GM18868 (cell line): Measurements from ENCODE around the gene ZFYVE16.
"Not testable (repeated sequence)": the region's sequence is repeated elsewhere in the genome, so short reads cannot be mapped to it uniquely, and the experiment has no call there.

ENCODE experiments used
- ATAC-seq: cut with Tn5 transposase; IDR thresholded peaks from one replicate; pipeline ENCODE4 v1.9.1; 2021; ENCODE audit warnings: mild to moderate bottlenecking, moderate library complexity; ENCODE audit not compliant: unreplicated experiment

Gene ZFYVE16

DNA sequence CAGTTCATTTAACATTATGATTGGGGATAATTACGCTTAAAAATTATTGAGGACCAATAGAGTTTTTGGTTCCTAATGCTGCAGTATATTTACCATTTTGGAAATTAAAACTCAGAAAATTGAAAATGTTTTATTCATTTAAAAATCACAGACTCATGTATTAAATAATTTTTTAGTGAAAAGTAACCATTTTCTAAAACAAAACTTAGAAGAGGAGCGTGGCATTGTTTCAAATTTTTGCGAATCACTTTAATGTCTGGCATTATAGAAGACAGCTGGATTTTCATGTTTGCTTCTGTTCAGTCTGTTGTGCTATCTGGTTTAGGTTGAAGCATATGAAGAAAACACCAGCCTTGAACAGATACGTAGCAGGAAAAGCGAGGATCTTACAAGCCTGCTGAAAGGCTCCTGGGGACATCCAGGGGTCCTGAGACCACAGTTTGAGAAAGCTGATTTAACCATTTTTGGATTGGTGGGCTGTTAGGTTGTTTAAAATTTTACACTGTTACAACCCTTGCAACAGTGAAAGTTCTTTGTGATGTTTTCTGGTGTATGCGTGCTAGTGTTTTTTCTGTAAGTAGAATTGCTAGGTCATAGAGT, 1.6 kb downstream of the ZFYVE16 start:
- no peak for ATAC-seq

DNA sequence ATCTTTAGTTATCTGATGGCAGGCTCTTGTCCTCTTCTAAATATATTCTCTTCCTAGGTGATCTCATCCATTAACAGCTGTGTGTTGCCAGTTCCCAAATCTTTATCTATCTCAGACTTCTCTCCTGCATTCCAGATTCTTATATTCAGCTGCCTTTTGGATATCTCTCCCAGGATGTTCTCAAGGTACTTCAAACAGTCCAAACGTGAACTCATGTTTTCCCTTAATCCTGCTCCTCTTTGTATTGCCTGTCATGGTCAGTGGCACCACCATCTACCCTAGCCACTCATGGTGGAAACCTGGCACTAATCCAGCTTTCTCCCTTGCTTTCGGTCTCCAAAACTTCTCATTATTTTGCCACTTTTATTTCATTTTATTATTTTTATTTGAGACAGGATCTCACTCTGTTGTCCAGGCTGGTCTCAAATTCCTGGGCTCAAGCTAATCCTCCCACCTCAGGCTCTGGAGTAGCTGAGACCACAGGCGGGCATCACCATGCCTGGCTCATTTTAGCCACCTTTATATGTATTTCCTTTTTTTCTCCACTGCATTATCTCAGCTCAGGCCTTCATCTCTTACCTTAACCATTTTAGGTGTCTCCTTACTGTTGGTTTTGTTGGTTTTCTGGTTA, 3.8 kb downstream of the ZFYVE16 start:
- no peak for ATAC-seq

DNA sequence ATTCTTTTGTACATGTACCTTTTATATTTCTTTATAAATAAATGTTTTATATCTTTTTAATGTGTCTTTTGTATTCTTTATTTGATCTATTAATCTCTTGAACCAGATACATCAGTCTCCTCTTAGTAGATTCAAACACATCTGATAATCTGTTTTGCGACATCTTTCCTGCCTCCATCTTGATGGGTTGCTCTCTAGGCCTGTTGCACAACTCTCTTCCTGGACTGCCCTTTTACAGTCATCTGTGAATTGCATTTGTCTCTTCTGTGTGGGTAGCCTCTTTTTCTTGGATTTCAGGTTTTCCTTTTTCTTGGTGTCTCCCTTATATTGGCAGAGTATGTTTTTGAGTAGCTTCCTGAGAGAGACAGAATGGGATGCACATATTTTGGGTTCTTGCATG, 6.2 kb downstream of the ZFYVE16 start:
- ATAC-seq, result no peak

DNA sequence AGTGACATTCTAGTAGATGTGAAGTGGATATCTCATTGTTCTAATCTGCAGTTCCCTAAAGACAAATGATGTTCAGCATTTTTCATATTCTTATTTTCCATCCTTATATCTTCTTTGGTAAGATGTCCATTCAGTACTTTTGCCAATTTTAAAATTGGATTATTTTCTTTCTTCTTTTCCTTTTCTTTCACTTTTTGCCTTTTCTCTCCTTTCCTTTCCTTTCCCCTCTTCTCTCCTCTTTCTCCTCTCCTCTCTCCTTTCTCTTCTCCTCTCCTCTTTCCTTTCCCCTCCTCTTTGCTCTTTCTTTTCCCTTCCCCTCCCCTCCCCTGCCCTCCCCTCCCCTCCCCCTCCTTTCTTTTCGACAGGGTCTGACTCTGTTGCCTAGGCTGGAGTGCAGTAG, 10.1 kb downstream of the ZFYVE16 start:
- ATAC-seq, result no peak

DNA sequence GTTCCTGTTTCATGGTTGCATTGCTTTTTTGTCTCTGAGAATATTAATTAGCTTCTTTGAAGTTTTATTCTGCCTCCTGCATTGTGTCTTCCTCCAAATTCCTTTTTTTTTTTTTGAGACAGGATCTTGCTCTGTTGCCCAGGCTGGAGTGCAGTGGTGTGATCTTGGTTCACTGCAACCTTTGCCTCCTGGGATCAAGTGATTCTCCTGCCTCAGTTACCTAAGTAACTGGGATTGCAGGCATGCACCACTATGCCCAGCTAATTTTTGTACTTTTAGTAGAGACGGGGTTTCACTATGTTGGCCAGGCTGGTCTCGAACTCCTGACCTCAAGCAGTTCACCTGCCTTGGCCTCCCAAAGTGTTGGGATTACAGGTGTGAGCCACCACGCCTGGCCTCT, 16.5 kb downstream of the ZFYVE16 start:
- not testable (repeated sequence) for ATAC-seq

GRCh38 chr5:80435476-80435875, 27.6 kb downstream of the ZFYVE16 start:
- no peak for ATAC-seq

- ATAC-seq, result no peak
Measured at GRCh38 chr5:80437326-80437725, 29.5 kb downstream of the ZFYVE16 start.

DNA sequence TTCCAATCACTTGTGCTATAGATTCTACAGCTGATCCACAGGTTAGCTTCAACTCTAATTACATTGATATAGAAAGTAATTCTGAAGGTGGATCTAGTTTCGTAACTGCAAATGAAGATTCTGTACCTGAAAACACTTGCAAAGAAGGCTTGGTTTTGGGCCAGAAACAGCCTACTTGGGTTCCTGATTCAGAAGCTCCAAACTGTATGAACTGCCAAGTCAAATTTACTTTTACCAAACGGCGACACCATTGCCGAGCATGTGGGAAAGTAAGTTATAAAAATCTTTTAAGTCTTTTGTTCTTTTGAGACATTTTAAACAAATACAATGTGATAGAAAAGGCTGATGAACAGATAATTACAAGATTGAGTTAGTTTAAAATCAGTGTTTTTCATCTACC, 30.9 kb downstream of the ZFYVE16 start:
- ATAC-seq, result no peak

DNA sequence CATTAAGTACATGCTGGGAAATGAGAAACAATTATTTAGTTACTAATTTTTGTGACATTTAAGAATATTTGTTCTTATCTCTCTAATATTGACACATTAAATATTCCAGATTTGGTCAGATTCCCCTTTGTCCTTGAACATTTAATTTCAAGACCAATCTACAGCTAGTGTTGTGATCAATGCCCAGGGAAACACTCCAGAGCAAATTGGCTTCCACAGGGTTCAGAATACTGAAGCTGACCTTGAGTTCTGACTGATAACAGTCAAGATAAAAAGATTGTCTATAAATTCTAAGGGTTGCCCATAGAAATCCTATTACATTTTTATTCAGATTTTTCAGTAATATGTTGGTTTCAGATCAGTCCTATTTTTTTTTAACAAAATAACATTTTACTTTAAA, 31.3 kb downstream of the ZFYVE16 start:
- no peak for ATAC-seq

- ATAC-seq, result no peak
Measured at GRCh38 chr5:80442742-80443141, 34.9 kb downstream of the ZFYVE16 start.

DNA sequence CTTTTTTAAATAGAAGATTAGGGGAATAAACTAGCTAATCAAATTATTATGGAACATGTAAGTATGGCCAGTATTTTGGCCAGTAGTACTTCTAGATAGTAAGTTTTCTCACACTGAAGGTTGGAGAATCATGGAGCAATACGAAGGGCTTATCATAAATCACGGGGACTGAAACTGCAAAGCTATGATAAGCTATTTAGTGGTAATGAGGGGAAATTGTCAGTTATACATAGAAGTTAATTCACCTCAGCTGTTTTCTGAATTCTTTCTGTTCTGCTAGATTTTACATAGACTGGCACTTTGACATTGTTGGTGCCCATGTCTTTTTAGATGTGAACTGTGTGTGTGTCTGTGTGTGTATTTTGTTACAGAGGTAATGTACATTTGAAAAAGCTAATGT, 45.5 kb downstream of the ZFYVE16 start:
- no peak for ATAC-seq

GRCh38 chr5:80463269-80463668, 55.4 kb downstream of the ZFYVE16 start:
- no peak for ATAC-seq

GRCh38 chr5:80466669-80467485, 59.0 kb downstream of the ZFYVE16 start:
- ATAC-seq, result no peak

- ATAC-seq, result no peak
Measured at GRCh38 chr5:80468131-80468530, 60.3 kb downstream of the ZFYVE16 start.

- not testable (repeated sequence) for ATAC-seq
Measured at GRCh38 chr5:80470631-80471030, 62.8 kb downstream of the ZFYVE16 start.

DNA sequence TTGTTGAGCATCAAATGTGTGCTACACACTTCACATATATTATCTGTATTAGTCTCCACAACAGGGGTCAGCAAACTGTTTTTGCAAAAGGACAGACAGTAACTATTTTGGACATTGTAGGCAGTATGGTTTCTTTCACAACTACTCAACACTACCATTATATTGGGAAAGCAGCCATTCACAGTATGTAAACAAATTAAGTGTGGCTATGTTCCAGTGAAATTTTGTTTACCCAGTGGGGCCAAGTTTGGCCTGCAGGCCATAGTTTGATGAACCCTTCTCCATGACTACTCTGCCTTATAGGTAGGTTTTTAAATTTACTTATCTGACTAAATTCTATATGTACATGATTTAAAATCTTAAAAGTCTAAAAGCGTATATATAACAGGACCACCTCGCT, 67.1 kb downstream of the ZFYVE16 start:
- ATAC-seq, result no peak

GRCh38 chr5:80479713-80480112, 71.8 kb downstream of the ZFYVE16 start:
- no peak for ATAC-seq

- no peak for ATAC-seq
Measured at GRCh38 chr5:80480354-80480753, 72.5 kb downstream of the ZFYVE16 start.

DNA sequence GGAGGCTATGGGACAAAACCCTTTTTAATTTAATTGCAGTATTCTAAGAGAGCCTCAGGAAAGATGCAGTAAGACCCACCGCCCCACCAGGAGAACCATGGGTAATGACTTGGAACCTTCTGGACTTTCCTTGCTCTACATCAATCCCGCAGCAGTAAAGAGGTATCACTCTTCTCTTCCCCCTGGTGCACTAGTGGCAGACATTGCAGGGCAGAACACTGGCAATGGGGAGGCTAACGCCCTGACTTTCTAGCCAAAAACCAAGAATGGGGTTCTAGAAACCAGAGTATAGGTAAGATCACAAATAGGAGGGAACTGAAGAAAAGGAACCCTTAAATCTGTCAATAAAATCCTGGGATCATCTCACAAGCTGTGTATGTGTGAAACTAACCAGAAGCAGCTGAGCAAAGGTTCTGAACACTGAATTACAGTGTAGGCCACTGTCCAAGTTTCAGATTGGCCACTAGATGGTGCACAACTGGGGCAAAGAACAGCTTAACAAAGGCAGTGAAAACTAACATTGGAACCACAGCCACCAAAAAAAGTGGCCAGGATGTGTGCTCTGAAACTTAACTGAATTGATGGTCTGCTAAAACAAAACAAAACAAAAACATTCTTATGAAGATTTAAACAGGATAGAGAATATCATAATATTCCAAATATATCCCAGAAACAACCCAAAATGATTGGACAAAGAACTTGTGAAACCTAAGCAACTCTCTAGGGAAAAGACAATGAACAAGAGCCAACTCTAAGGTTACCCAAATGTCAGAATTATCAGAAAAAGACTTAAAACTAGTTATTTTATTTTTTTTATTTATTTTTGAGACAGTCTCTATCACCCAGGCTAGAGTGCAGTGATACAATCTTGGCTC, 73.4 kb downstream of the ZFYVE16 start:
- ATAC-seq, result peak; percentile 72

DNA sequence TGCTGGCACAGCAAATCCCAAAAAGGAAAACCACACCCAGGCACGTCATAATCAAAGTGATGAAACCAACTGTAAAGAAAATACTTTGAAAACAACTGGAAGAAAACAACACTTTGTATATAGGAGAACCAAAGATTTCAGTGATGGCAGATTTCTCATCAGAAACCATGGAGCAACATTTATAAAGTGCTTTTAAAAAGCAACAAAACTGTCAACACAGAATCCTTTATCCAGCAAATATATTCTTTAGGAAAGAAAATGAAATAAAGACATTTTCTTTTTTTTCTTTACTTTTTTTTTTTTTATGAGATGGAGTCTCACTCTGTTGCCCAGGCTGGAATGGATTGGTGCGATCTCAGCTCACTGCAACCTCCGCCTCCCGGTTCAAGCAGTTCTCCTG, 74.7 kb downstream of the ZFYVE16 start:
- no peak for ATAC-seq

- no peak for ATAC-seq
Measured at GRCh38 chr5:80483636-80484232, 75.9 kb downstream of the ZFYVE16 start.
